Sigmoid colon (tissue), 3 donors: Measurements from ENCODE around the gene UBTD1.

ENCODE experiments used
- POLR2A ChIP-seq, 2 donors: fragments of 450-650 bp; IDR thresholded peaks; one replicate each; pipeline ENCODE4 v1.6.1; 2016; ENCODE audit warnings: antibody characterized with exemption in 2 of 2, mild to moderate bottlenecking in 2 of 2, moderate library complexity in 2 of 2
- TF ChIP-seq, protein P1 (sequence below), 4 experiments: fragments of 450-650 bp in 3 of 4; fragments of 200-600 bp in 1 of 4; IDR thresholded peaks; one replicate each; pipeline ENCODE4 v1.5.1; 2016 to 2019; ENCODE audit warnings: antibody characterized with exemption in 4 of 4, mild to moderate bottlenecking in 3 of 4, moderate library complexity in 2 of 4

DNA sequence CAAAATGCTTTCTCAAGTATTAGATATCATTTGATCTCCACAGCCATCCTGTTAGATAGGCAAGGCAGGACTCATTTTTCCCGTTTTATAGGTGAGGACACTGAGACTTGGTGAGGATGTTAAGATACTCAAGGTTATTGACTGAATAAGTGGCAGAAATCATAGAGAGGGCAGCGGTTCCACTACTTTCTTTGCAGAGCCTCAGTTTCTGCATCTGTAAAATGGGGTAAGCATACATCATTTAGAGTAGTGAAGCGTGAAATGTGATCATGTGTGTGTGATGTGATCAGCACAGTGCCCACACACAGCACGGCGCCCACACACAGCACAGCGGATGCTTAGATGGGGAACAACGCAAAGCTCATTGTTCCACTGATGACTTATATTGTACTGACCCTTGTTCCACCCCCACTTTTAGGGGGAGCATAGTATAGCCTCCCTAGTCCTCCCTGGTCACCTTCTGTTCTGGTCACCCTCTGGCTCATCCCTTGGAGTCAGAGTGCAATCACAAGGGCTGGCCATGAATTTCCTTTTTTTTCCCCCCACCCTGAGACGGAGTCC lies 10.5 kb downstream of the UBTD1 start:
- TF ChIP-seq, protein P1, sequence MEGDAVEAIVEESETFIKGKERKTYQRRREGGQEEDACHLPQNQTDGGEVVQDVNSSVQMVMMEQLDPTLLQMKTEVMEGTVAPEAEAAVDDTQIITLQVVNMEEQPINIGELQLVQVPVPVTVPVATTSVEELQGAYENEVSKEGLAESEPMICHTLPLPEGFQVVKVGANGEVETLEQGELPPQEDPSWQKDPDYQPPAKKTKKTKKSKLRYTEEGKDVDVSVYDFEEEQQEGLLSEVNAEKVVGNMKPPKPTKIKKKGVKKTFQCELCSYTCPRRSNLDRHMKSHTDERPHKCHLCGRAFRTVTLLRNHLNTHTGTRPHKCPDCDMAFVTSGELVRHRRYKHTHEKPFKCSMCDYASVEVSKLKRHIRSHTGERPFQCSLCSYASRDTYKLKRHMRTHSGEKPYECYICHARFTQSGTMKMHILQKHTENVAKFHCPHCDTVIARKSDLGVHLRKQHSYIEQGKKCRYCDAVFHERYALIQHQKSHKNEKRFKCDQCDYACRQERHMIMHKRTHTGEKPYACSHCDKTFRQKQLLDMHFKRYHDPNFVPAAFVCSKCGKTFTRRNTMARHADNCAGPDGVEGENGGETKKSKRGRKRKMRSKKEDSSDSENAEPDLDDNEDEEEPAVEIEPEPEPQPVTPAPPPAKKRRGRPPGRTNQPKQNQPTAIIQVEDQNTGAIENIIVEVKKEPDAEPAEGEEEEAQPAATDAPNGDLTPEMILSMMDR (IDR thresholded peaks at IDR 0.05) = no peak
- no peak for TF ChIP-seq POLR2A (IDR thresholded peaks at IDR 0.05)
